Gastroesophageal sphincter (tissue), 4 donors: ENCODE measurements around the gene SESN3. TPM values are rescaled to one million over a fixed set of nuclear protein-coding genes. Genes with fewer than 3 reads are reported as not detected.
A peak's percentile ranks its signal among the peaks of the same experiment; 100 is the strongest.
"Not testable (repeated sequence)": the region's sequence is repeated elsewhere in the genome, so short reads cannot be mapped to it uniquely, and the experiment has no call there.

Source experiments
- ATAC-seq: fragments of 150-250 bp; one replicate; pipeline ENCODE4 v1.9.1; 2016; ENCODE audit warnings: mild to moderate bottlenecking, moderate library complexity
- H3K27ac ChIP-seq, 4 donors: fragments of 200-600 bp; sonication (generic) in 3 of 4; 1 replicate in 3 of 4; 2 replicates in 1 of 4; pipeline ENCODE4 v1.5.1; 2016 to 2019
- H3K27me3 ChIP-seq: fragments of 200-600 bp; sonication (generic); one replicate; pipeline ENCODE4 v1.5.1; 2019
- H3K36me3 ChIP-seq, 2 donors: fragments of 200-600 bp; sonication (generic); one replicate each; pipeline ENCODE4 v1.5.1; 2019; ENCODE audit warnings: control low read depth in 1 of 2
- H3K4me1 ChIP-seq, 3 donors: fragments of 200-600 bp; sonication (generic); 1 replicate in 2 of 3; 2 replicates in 1 of 3; pipeline ENCODE4 v1.5.1; 2016 to 2019; ENCODE audit warnings: control low read depth in 2 of 3
- H3K4me3 ChIP-seq, 2 donors: fragments of 200-600 bp; sonication (generic); one replicate each; pipeline ENCODE4 v1.5.1; 2019; ENCODE audit warnings: mild to moderate bottlenecking in 1 of 2, moderate library complexity in 1 of 2
- H3K9me3 ChIP-seq, 3 donors: fragments of 200-600 bp; sonication (generic); one replicate each; pipeline ENCODE4 v1.5.1; 2017 to 2019; ENCODE audit warnings: control low read depth in 2 of 3
- CTCF ChIP-seq, 4 experiments: fragments of 200-600 bp in 2 of 4; fragments of 450-650 bp in 2 of 4; sonication (generic) in 1 of 4; IDR thresholded peaks; one replicate each; pipeline ENCODE4 v1.5.1; 2017 to 2019; ENCODE audit warnings: antibody characterized with exemption in 4 of 4, mild to moderate bottlenecking in 2 of 4, moderate library complexity in 2 of 4
- EP300 ChIP-seq: sonication (generic); formaldehyde crosslinking; IDR thresholded peaks from one replicate; pipeline ENCODE4 v1.6.1; 2017; ENCODE audit warnings: antibody characterized with exemption, mild to moderate bottlenecking
- POLR2A ChIP-seq, 2 donors: fragments of 450-650 bp; IDR thresholded peaks; one replicate each; pipeline ENCODE4 v1.6.1; 2017; ENCODE audit warnings: antibody characterized with exemption in 2 of 2, mild to moderate bottlenecking in 2 of 2, moderate library complexity in 1 of 2
- POLR2AphosphoS5 ChIP-seq: sonication (generic); formaldehyde crosslinking; IDR thresholded peaks from one replicate; pipeline ENCODE4 v1.6.1; 2017; ENCODE audit warnings: antibody characterized with exemption
- WGBS, 2 donors: methylation state at CpG; one replicate each; pipeline ENCODE4 v1.1.5; 2018; ENCODE audit warnings: low coverage in 1 of 2; 5-methylcytosine and 5-hydroxymethylcytosine counted together
- total RNA-seq, 4 donors: library from RNA; depleted of rRNA; stranded (reverse); fragments of >200 nt; gene quantifications; one replicate each; pipeline ENCODE4 v1.1.0, GENCODE V29; 2016

The SESN3 gene
- total RNA-seq, 4 donors from 2014 or later: 24.5 to 32.8 (median 28.8) TPM

GRCh38 chr11:95229993-95230809 lies 801 bp downstream of the SESN3 start:
- no peaks in the 10 kb centered on the region for H3K36me3 ChIP-seq
- ATAC-seq: no peak
- H3K27ac ChIP-seq: peak overlapping the region; percentile 57 to 96 (median 90)
- no peaks in the 10 kb centered on the region for H3K27me3 ChIP-seq
- H3K4me3 ChIP-seq: peak overlapping the region; percentile 61 to 82
- no peak for TF ChIP-seq CTCF (IDR thresholded peaks at IDR 0.05)
- no peak for TF ChIP-seq EP300
- TF ChIP-seq POLR2A (IDR thresholded peaks at IDR 0.05): no peak
- TF ChIP-seq POLR2AphosphoS5: no peak
- WGBS, 2 donors: 0% methylated on average over 11 to 13 of the region's 42 CpGs
- H3K4me1 ChIP-seq: peaks cover 0 to 44% (median 5%) of the 10 kb centered on the region in 3 donors
- H3K9me3 ChIP-seq: no peaks in the 10 kb centered on the region

GRCh38 chr11:95229199-95229992 lies 1.6 kb downstream of the SESN3 start:
- Histone ChIP-seq H3K27me3 (no peaks in the 10 kb centered on the region), H3K36me3 (no peaks in the 10 kb centered on the region), H3K4me1 (peaks cover 0 to 44% (median 5%) of the 10 kb centered on the region in 3 donors), H3K4me3 (peak overlapping the region; percentile 61 to 82), H3K27ac (peak overlapping the region in 3 of 4 donors; percentile 89 to 96 (median 90)), H3K9me3 (no peaks in the 10 kb centered on the region)
- TF ChIP-seq CTCF (IDR thresholded peaks at IDR 0.05): no peak
- TF ChIP-seq POLR2AphosphoS5: no peak
- TF ChIP-seq POLR2A (IDR thresholded peaks at IDR 0.05): no peak
- TF ChIP-seq EP300: no peak
- no peak for ATAC-seq
- 0 to 3% methylated on average over 11 to 12 of the region's 12 CpGs for WGBS, 2 donors

- Histone ChIP-seq H3K4me3 (no peak overlapping the region), H3K4me1 (peaks cover 0 to 42% (median 5%) of the 10 kb centered on the region in 3 donors), H3K27me3 (no peaks in the 10 kb centered on the region), H3K36me3 (no peaks in the 10 kb centered on the region), H3K27ac (peak overlapping the region in 1 of 4 donors; percentile 25), H3K9me3 (no peaks in the 10 kb centered on the region)
- no peak for TF ChIP-seq POLR2A (IDR thresholded peaks at IDR 0.05)
- ATAC-seq: no peak
- 53 to 82% methylated on average over 2 of the region's 2 CpGs for WGBS, 2 donors
Measured at GRCh38 chr11:95228081-95228749, 2.8 kb downstream of the SESN3 start.

GRCh38 chr11:95227060-95227459 lies 3.9 kb downstream of the SESN3 start:
- not testable (repeated sequence) for H3K27ac ChIP-seq, H3K27me3 ChIP-seq, H3K36me3 ChIP-seq, ATAC-seq, H3K4me3 ChIP-seq, H3K9me3 ChIP-seq
- 86 to 96% methylated on average over 3 to 6 of the region's 6 CpGs for WGBS, 2 donors
- H3K4me1 ChIP-seq: peaks cover 0 to 31% (median 0%) of the 10 kb centered on the region in 3 donors

GRCh38 chr11:95222817-95223216 lies 8.2 kb downstream of the SESN3 start:
- ATAC-seq: no peak
- no peaks in the 10 kb centered on the region for H3K9me3 ChIP-seq
- no peaks in the 10 kb centered on the region for H3K27me3 ChIP-seq
- peaks cover 0 to 8% (median 0%) of the 10 kb centered on the region in 3 donors for H3K4me1 ChIP-seq
- 66 to 69% methylated on average over 2 to 3 of the region's 3 CpGs for WGBS, 2 donors
- H3K4me3 ChIP-seq: no peak overlapping the region
- H3K27ac ChIP-seq: no peak overlapping the region
- no peaks in the 10 kb centered on the region for H3K36me3 ChIP-seq
- TF ChIP-seq POLR2AphosphoS5 (no peak), EP300 (no peak), CTCF (IDR thresholded peaks at IDR 0.05) (no peak), POLR2A (IDR thresholded peaks at IDR 0.05) (no peak)
